Measurements from ENCODE around the gene GRIPAP1. TPM values are rescaled to one million over a fixed set of nuclear protein-coding genes. Genes with fewer than 3 reads are reported as not detected.

GRIPAP1 gene
- total RNA-seq (ENCODE audit: unreplicated experiment) = 63.6 TPM
- long read RNA-seq, transcript GRIPAP1-201 (26 exons, 3,031 nt) = major isoform, 8 of 19 reads
- long read RNA-seq, partial matches to known transcripts = 7 of 19 reads
- long read RNA-seq, other reads (novel, unspliced or antisense) = 4 of 19 reads

- H3K4me3 Mint-ChIP-seq (ENCODE audit: unreplicated experiment) = peak within 1 kb of the TSS; percentile 97
- peak; percentile 69 for DNase-seq (ENCODE audit: low spot score)
- peaks cover 6% of the 10 kb centered on the region for H3K27me3 Mint-ChIP-seq (ENCODE audit: unreplicated experiment)
- H3K4me1 Mint-ChIP-seq (ENCODE audit: unreplicated experiment) = peaks cover 24% of the 10 kb centered on the region
- H3K36me3 Mint-ChIP-seq (ENCODE audit: low read depth, unreplicated experiment) = peaks cover 12% of the 10 kb centered on the region
- TF ChIP-seq CTCF (IDR thresholded peaks at IDR 0.05; ENCODE audit: unreplicated experiment) = no peak
- no peaks in the 10 kb centered on the region for H3K9me3 Mint-ChIP-seq (ENCODE audit: unreplicated experiment)
- peak within 1 kb of the TSS; percentile 96 for H3K27ac Mint-ChIP-seq (ENCODE audit: unreplicated experiment)
Measured at GRCh38 chrX:49002091-49002935, at the start of gene GRIPAP1. Gene GRIPAP1 (minus strand): TSS chrX:49002264. CDS start chrX:49002229, 35 bp downstream.

GRCh38 chrX:49043987-49044281 is 41.9 kb upstream of the GRIPAP1 start:
- H3K4me1 Mint-ChIP-seq (ENCODE audit: unreplicated experiment) = peaks cover 24% of the 10 kb centered on the region
- H3K4me3 Mint-ChIP-seq (ENCODE audit: unreplicated experiment) = peak overlapping the region; percentile 86
- H3K27ac Mint-ChIP-seq (ENCODE audit: unreplicated experiment) = peak overlapping the region; percentile 72
- no peak for TF ChIP-seq CTCF (IDR thresholded peaks at IDR 0.05; ENCODE audit: unreplicated experiment)
- H3K27me3 Mint-ChIP-seq (ENCODE audit: unreplicated experiment) = peaks cover 8% of the 10 kb centered on the region
- no peaks in the 10 kb centered on the region for H3K36me3 Mint-ChIP-seq (ENCODE audit: low read depth, unreplicated experiment)
- H3K9me3 Mint-ChIP-seq (ENCODE audit: unreplicated experiment) = no peaks in the 10 kb centered on the region
- DNase-seq (ENCODE audit: low spot score) = no peak

- no peaks in the 10 kb centered on the region for H3K9me3 Mint-ChIP-seq (ENCODE audit: unreplicated experiment)
- peak; percentile 87 for DNase-seq (ENCODE audit: low spot score)
- H3K27me3 Mint-ChIP-seq (ENCODE audit: unreplicated experiment) = peaks cover 8% of the 10 kb centered on the region
- peaks cover 28% of the 10 kb centered on the region for H3K4me1 Mint-ChIP-seq (ENCODE audit: unreplicated experiment)
- peaks cover 5% of the 10 kb centered on the region for H3K36me3 Mint-ChIP-seq (ENCODE audit: low read depth, unreplicated experiment)
- peak; percentile 25 for TF ChIP-seq CTCF (IDR thresholded peaks at IDR 0.05; ENCODE audit: unreplicated experiment)
- H3K4me3 Mint-ChIP-seq (ENCODE audit: unreplicated experiment) = peak within 1 kb of the TSS; percentile 95
- H3K27ac Mint-ChIP-seq (ENCODE audit: unreplicated experiment) = peak within 1 kb of the TSS; percentile 93
Measured at GRCh38 chrX:49043220-49043986, 41.3 kb upstream of the GRIPAP1 start, which contains the start of gene TFE3. Gene TFE3 (minus strand): TSS chrX:49043357. CDS start chrX:49043226, 131 bp downstream.

- no peaks in the 10 kb centered on the region for H3K9me3 Mint-ChIP-seq (ENCODE audit: unreplicated experiment)
- H3K27ac Mint-ChIP-seq (ENCODE audit: unreplicated experiment) = peak overlapping the region; percentile 93
- TF ChIP-seq CTCF (IDR thresholded peaks at IDR 0.05; ENCODE audit: unreplicated experiment) = no peak
- no peak for DNase-seq (ENCODE audit: low spot score)
- H3K4me3 Mint-ChIP-seq (ENCODE audit: unreplicated experiment) = peak overlapping the region; percentile 95
- H3K36me3 Mint-ChIP-seq (ENCODE audit: low read depth, unreplicated experiment) = peaks cover 9% of the 10 kb centered on the region
- H3K4me1 Mint-ChIP-seq (ENCODE audit: unreplicated experiment) = peaks cover 28% of the 10 kb centered on the region
- H3K27me3 Mint-ChIP-seq (ENCODE audit: unreplicated experiment) = peaks cover 10% of the 10 kb centered on the region
Measured at GRCh38 chrX:49042581-49043219, 40.6 kb upstream of the GRIPAP1 start.

Data from endothelial cell (in vitro differentiated cells).